Measurements from ENCODE around the gene ADCY10. TPM values are rescaled to one million over a fixed set of nuclear protein-coding genes. Genes with fewer than 3 reads are reported as not detected.

ADCY10 gene
- total RNA-seq, 6 donors from 2014 or later, result 0.11 to 0.49 (median 0.18) TPM; not detected in 2

GRCh38 chr1:167767761-167768160 lies 146.2 kb downstream of the ADCY10 start:
- Histone ChIP-seq H3K9me3 (no peaks in the 10 kb centered on the region), H3K27ac (no peak overlapping the region), H3K27me3 (no peaks in the 10 kb centered on the region), H3K4me3 (no peak overlapping the region), H3K36me3 (peaks cover 0 to 41% (median 3%) of the 10 kb centered on the region in 4 donors), H3K4me1 (peaks cover 0 to 5% (median 2%) of the 10 kb centered on the region in 4 donors)
- DNase-seq (no peak), ATAC-seq (ENCODE audit: low FRiP score in 2 of 2) (peak in 1 of 2 donors; percentile 42)
- TF ChIP-seq POLR2AphosphoS5 (IDR thresholded peaks at IDR 0.05) (no peak), CTCF (IDR thresholded peaks at IDR 0.05) (no peak), POLR2A (IDR thresholded peaks at IDR 0.05) (no peak), EP300 (IDR thresholded peaks at IDR 0.05) (no peak)

- Histone ChIP-seq H3K27ac (no peak overlapping the region), H3K27me3 (no peaks in the 10 kb centered on the region), H3K9me3 (no peaks in the 10 kb centered on the region), H3K4me3 (no peak overlapping the region), H3K36me3 (peaks cover 0 to 31% (median 1%) of the 10 kb centered on the region in 4 donors), H3K4me1 (peaks cover 0 to 5% (median 2%) of the 10 kb centered on the region in 4 donors)
- TF ChIP-seq EP300 (IDR thresholded peaks at IDR 0.05) (no peak), POLR2A (IDR thresholded peaks at IDR 0.05) (no peak), POLR2AphosphoS5 (IDR thresholded peaks at IDR 0.05) (no peak), CTCF (IDR thresholded peaks at IDR 0.05) (no peak)
- DNase-seq, result no peak
- 94 to 96% methylated on average over 2 of the region's 2 CpGs for WGBS, 2 donors
- ATAC-seq (ENCODE audit: low FRiP score in 2 of 2), result no peak
These were observed 147.4 kb downstream of the ADCY10 start for GRCh38 chr1:167766538-167766937.

GRCh38 chr1:167765496-167765895 lies 148.4 kb downstream of the ADCY10 start:
- H3K9me3 ChIP-seq, result no peaks in the 10 kb centered on the region
- ATAC-seq (ENCODE audit: low FRiP score in 2 of 2), result no peak
- H3K27ac ChIP-seq, result no peak overlapping the region
- no peak for TF ChIP-seq EP300 (IDR thresholded peaks at IDR 0.05)
- TF ChIP-seq POLR2AphosphoS5 (IDR thresholded peaks at IDR 0.05), result no peak
- TF ChIP-seq POLR2A (IDR thresholded peaks at IDR 0.05), result no peak
- TF ChIP-seq CTCF (IDR thresholded peaks at IDR 0.05), result no peak
- no peak overlapping the region for H3K4me3 ChIP-seq
- WGBS, 2 donors, result 90 to 98% methylated on average over 6 of the region's 6 CpGs
- no peaks in the 10 kb centered on the region for H3K27me3 ChIP-seq
- peaks cover 0 to 28% (median 1%) of the 10 kb centered on the region in 4 donors for H3K36me3 ChIP-seq
- peaks cover 0 to 5% (median 2%) of the 10 kb centered on the region in 4 donors for H3K4me1 ChIP-seq
- no peak for DNase-seq

- 88 to 91% methylated on average over 5 of the region's 5 CpGs for WGBS, 2 donors
- TF ChIP-seq POLR2A (IDR thresholded peaks at IDR 0.05) (no peak), POLR2AphosphoS5 (IDR thresholded peaks at IDR 0.05) (no peak), EP300 (IDR thresholded peaks at IDR 0.05) (no peak), CTCF (IDR thresholded peaks at IDR 0.05) (no peak)
These were observed 149.2 kb downstream of the ADCY10 start for GRCh38 chr1:167764458-167765330.

More at GRCh38 chr1:167764458-167765330, 149.2 kb downstream of the ADCY10 start:
- no peak for ATAC-seq (ENCODE audit: low FRiP score in 2 of 2)
- Histone ChIP-seq H3K9me3 (no peaks in the 10 kb centered on the region), H3K36me3 (peaks cover 0 to 24% (median 1%) of the 10 kb centered on the region in 4 donors), H3K4me1 (peaks cover 0 to 5% (median 2%) of the 10 kb centered on the region in 4 donors), H3K27me3 (no peaks in the 10 kb centered on the region), H3K27ac (no peak overlapping the region), H3K4me3 (no peak overlapping the region)
- DNase-seq, result no peak
